HG02798 (cell line): ENCODE results near the gene ARMC7.
"Not testable (repeated sequence)": the region's sequence is repeated elsewhere in the genome, so short reads cannot be mapped to it uniquely, and the experiment has no call there.

Source experiments
- ATAC-seq: cut with Tn5 transposase; IDR thresholded peaks from one replicate; pipeline ENCODE4 v1.9.1; 2021; ENCODE audit warnings: mild to moderate bottlenecking; ENCODE audit not compliant: unreplicated experiment, poor library complexity

ARMC7 gene

DNA sequence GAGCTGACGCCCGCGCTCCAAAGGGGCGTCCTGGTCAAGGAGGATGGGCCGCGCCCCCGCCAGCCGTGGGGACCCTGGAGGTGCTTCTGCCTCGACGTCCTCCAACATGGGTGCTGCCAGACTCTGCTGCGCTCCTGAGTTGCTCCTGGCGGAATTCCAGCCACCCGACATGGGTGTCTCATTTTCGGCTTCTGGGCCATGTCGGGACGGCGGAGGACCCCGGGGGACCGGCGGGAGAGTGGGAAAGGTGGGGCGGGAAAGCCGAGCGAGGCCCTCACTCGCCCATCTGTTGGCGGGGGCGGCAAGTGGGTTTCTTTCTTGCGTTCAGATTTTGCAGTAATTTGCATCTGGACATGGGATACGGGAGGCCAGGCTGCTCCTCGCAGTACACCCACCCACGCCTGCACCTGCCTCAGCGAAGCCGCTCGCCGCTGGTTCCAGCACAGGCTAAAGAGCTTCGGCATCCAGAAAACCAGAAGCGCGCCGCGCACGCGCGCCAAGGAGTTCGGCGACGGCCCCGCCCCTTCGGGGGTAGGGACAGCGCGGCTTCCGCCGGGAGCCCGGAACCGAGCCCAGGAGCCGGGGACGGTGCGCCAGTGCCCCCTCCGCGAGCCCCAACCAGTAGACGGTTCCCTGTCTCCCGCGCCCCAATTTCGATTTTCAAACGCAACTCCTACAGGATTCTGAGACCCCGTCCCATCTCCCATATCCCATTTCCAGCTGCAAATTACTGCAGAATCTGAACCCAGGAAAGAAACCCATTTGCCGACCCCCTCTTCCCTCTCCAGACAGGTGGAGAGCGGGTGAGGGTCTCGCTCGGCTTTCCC lies at the start of gene ARMC7:
TSS of gene ARMC7 (plus strand) at position 563 of the 827 bp plus-strand sequence. CDS start 320 bp downstream, outside the sequence.
- peak; percentile 69 for ATAC-seq

- ATAC-seq = no peak
Measured at GRCh38 chr17:75060434-75061054, 49.2 kb upstream of the ARMC7 start.

GRCh38 chr17:75061055-75061438 lies 48.7 kb upstream of the ARMC7 start:
- no peak for ATAC-seq

- ATAC-seq = no peak
Measured at GRCh38 chr17:75061618-75062017, 48.2 kb upstream of the ARMC7 start.

DNA sequence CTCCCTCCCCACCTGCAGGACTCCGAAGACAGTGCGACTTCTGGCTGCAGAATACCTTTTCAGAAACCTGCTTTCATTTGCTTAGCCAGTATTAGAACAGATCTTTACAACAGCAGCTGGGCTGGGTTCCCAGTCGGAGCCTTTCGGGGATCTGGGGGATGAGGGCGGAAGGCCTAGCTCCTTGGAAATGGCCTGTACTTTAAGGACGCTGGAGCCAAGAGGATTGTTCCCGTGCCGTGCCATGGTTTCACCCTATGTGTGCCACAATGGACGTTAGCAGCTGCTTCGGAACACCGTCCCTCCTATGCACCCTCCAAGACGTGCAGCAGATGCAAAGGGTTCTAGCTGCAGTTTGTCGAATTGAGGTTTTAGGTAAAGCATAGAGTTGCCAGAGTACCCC lies 46.6 kb upstream of the ARMC7 start:
- no peak for ATAC-seq

GRCh38 chr17:75063626-75064025 lies 46.1 kb upstream of the ARMC7 start:
- ATAC-seq = no peak

GRCh38 chr17:75064040-75064439 lies 45.7 kb upstream of the ARMC7 start:
- ATAC-seq = no peak

- ATAC-seq = no peak
Measured at GRCh38 chr17:75064460-75064859, 45.3 kb upstream of the ARMC7 start.

GRCh38 chr17:75064867-75065561 lies 44.8 kb upstream of the ARMC7 start:
- ATAC-seq = no peak

DNA sequence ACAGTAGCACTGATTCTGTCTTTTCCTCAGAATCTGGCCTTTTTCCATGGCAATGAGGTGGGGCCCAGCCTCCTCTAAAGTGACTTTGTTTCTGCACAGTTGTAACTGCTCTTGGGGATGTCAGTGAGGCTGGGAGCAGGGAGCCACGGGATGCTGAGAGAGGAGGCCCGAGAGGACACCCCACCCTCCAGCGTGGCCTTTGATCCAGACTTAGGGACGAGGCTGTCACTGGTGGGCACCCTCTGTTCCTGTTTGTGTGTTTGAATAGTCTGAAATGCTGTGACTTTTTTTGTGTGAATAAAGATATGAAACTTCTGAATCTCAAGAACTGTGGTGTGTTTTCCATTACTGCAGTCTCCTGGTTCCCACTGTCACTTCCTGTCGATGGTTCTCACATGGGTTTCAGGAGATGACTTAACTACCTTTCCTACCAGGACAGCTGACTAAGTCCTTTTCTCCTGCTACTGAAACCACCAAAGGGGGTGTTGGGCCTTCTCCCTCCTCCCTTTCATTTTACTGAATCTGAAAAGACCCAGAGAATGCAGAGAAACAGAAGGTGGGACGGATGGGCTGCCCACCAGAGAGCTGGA lies 44.1 kb upstream of the ARMC7 start:
- ATAC-seq = no peak

DNA sequence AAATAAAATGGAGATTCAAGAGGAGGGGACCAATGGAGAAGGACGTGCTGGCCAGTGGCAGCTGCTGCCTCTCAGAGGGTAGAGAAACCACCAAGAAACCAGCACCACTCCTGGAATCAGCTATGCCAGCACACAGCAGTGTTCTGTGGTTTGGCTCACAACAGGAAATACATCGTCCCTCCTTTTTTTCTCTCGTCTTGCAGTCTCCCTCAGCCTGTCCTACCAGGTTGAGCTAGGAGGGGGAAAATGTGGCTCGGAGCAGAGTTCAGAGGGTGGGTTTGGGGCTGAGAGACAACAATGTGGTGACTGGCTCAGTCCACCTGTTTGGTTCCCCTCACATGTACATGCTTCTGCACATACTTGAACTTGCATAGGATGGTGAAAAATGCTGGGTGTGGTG lies 41.9 kb upstream of the ARMC7 start:
- ATAC-seq = no peak

- ATAC-seq = no peak
Measured at GRCh38 chr17:75068750-75069149, 41.0 kb upstream of the ARMC7 start.

- ATAC-seq = no peak
Measured at GRCh38 chr17:75069783-75070182, 40.0 kb upstream of the ARMC7 start.

GRCh38 chr17:75071478-75072271 lies 38.1 kb upstream of the ARMC7 start:
- ATAC-seq = not testable (repeated sequence)

GRCh38 chr17:75072909-75073308 lies 36.9 kb upstream of the ARMC7 start:
- not testable (repeated sequence) for ATAC-seq

DNA sequence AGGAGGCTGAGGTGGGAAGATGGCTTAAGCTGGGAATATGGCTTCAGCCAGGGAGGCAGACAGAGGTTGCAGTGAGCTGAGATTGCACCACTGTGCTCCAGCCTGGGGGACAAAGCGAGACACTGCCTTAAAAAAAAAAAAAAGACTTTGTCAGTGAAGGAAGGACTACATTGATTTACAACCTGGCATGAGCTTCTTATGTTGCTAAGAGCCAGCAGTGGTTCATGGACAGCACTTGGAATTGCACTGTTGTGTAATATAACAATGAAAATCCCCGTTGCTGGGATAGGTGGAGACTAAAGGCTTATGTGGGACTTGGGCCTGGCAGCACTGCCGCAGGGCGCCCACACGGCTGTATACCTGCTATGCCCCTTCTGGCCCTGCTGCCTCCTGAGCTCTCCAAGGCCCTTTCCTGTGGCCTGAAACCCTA lies 36.1 kb upstream of the ARMC7 start:
- no peak for ATAC-seq

DNA sequence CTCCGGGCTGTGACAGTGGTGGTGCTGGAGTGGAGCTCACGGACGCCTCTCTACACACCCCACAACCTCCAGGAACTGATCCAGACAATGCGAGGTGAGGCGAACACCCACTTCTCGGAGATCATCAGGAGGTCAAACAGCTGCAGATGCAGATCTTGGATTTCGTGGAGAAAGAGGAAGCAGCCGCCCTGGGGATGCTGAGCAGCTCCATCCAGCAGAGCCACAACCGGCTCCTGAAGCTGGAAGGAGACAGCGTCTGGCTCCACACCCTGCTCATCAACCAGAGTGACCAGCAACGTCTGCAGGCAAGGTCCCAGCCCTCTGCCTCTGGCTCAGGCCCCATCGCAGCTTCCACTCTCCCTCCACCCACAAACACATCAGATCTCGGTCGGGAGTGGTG lies 35.2 kb upstream of the ARMC7 start:
- no peak for ATAC-seq

DNA sequence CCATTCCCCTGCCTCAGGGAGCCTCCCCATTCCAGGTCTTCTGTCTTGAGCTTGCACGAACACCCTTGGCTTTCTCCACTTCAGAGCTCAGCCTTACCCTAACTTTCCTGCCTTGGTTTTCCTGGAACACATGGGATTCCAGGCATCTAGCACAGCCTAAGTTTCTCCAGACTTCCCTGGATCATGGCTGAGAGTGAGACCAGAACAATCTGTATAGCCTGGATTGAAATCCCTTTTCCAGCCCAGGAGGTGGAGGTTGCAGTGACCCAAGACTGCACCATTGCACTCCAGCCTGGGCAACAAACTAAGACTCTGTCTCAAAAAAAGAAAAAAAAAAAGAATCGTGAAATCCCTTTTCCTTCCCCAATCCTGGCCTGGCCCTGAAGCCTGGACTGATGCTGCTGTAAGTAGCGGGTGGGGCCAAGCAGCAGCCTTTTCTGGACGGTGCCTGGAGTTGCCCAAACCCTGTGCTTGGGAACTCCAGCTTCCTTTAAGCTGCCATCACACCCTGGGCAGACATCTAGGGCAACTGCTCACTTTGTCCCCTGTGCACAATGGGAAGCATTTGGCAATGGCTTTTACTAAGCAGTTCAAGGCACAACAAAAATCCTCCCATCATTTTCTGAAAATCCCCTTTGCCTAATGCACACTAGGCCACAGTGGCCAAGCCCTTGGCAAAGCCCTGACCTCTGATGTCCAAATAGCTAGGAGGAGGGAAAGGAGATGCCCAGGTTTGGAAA lies 34.0 kb upstream of the ARMC7 start:
- no peak for ATAC-seq

DNA sequence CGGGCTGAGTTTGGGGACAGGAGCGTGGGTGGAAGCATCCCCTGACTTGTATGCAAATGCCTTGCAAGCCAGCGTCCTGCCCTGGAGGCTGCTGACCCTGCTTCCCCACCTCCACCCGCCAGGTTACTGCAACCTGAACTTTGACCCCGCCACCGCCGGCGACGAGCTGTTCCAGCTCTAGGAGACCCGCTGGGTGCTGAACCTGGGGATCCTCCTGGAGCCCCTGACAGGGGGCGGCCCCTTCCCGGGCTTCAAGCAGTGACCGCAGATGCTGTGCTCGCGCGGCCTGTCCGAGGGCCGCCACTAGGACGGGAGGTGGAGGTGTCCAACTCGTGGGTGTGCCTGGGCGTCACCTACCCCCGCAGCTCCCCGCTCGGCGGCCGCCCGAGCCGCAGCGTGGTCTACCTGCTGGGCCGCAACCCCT lies 32.7 kb upstream of the ARMC7 start:
- ATAC-seq = no peak
